ENCODE measurements around the gene CORIN. TPM values are rescaled to one million over a fixed set of nuclear protein-coding genes. Genes with fewer than 3 reads are reported as not detected.

The CORIN gene
- total and polyA plus RNA-seq, 2 experiments from 2014 or later, result not detected

- no peaks in the 10 kb centered on the region for H3F3A ChIP-seq (replicated peaks; ENCODE audit: low read depth)
These were observed 284.3 kb downstream of the CORIN start for GRCh38 chr4:47553329-47554125.

More at GRCh38 chr4:47553329-47554125, 284.3 kb downstream of the CORIN start:
- Mint-ChIP-seq H3K27ac (no peak overlapping the region), H3K4me1 (no peaks in the 10 kb centered on the region), H3K27me3 (ENCODE audit: insufficient read depth, low read depth, poor library complexity) (no peaks in the 10 kb centered on the region), H3K9me3 (no peaks in the 10 kb centered on the region), H3K36me3 (ENCODE audit: low read depth) (no peaks in the 10 kb centered on the region; the same call in 2 of the 3 replicates), H3K4me3 (no peak overlapping the region)
- no peak overlapping the region for H3K4me2 ChIP-seq
- ATAC-seq (no peak), DNase-seq (ENCODE audit: low spot score) (no peak)
- no peaks in the 10 kb centered on the region for H3K79me2 ChIP-seq (replicated peaks; ENCODE audit: insufficient read depth)
- no peaks in the 10 kb centered on the region for H4K20me1 ChIP-seq (replicated peaks; ENCODE audit: insufficient read depth)
- H3K4me1 ChIP-seq (ENCODE audit: insufficient read depth), result no peaks in the 10 kb centered on the region
- no peak for TF ChIP-seq ZNF114 (CRISPR knock-in tag; IDR thresholded peaks at IDR 0.05)
- TF ChIP-seq, protein P1, sequence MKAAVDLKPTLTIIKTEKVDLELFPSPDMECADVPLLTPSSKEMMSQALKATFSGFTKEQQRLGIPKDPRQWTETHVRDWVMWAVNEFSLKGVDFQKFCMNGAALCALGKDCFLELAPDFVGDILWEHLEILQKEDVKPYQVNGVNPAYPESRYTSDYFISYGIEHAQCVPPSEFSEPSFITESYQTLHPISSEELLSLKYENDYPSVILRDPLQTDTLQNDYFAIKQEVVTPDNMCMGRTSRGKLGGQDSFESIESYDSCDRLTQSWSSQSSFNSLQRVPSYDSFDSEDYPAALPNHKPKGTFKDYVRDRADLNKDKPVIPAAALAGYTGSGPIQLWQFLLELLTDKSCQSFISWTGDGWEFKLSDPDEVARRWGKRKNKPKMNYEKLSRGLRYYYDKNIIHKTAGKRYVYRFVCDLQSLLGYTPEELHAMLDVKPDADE (IDR thresholded peaks at IDR 0.05), result no peak
- TF ChIP-seq POLR2AphosphoS5 (IDR thresholded peaks at IDR 0.05; ENCODE audit: low read depth), result no peak
- TF ChIP-seq EZH2phosphoT487 (IDR thresholded peaks at IDR 0.05; ENCODE audit: unreplicated experiment), result no peak
- TF ChIP-seq CREB1 (CRISPR knock-in tag; IDR thresholded peaks at IDR 0.05; ENCODE audit: low read depth), result no peak
- no peak for TF ChIP-seq ZNF462 (CRISPR knock-in tag; IDR thresholded peaks at IDR 0.05)
- TF ChIP-seq NANOG (IDR thresholded peaks at IDR 0.05; ENCODE audit: borderline replicate concordance), result no peak
- TF ChIP-seq, protein P2, sequence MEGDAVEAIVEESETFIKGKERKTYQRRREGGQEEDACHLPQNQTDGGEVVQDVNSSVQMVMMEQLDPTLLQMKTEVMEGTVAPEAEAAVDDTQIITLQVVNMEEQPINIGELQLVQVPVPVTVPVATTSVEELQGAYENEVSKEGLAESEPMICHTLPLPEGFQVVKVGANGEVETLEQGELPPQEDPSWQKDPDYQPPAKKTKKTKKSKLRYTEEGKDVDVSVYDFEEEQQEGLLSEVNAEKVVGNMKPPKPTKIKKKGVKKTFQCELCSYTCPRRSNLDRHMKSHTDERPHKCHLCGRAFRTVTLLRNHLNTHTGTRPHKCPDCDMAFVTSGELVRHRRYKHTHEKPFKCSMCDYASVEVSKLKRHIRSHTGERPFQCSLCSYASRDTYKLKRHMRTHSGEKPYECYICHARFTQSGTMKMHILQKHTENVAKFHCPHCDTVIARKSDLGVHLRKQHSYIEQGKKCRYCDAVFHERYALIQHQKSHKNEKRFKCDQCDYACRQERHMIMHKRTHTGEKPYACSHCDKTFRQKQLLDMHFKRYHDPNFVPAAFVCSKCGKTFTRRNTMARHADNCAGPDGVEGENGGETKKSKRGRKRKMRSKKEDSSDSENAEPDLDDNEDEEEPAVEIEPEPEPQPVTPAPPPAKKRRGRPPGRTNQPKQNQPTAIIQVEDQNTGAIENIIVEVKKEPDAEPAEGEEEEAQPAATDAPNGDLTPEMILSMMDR (conservative IDR thresholded peaks at IDR 0.05; ENCODE audit: low read depth in 2 of 2), result no peak
- TF ChIP-seq ZNF331 (CRISPR knock-in tag; IDR thresholded peaks at IDR 0.05; ENCODE audit: low read depth), result no peak
- TF ChIP-seq JUNB (IDR thresholded peaks at IDR 0.05; ENCODE audit: unreplicated experiment), result no peak
- no peak for TF ChIP-seq STAT1 (IDR thresholded peaks at IDR 0.05; ENCODE audit: unreplicated experiment)
- TF ChIP-seq EZH2 (IDR thresholded peaks at IDR 0.05; ENCODE audit: low read depth, unreplicated experiment), result no peak
- TF ChIP-seq, protein P3, sequence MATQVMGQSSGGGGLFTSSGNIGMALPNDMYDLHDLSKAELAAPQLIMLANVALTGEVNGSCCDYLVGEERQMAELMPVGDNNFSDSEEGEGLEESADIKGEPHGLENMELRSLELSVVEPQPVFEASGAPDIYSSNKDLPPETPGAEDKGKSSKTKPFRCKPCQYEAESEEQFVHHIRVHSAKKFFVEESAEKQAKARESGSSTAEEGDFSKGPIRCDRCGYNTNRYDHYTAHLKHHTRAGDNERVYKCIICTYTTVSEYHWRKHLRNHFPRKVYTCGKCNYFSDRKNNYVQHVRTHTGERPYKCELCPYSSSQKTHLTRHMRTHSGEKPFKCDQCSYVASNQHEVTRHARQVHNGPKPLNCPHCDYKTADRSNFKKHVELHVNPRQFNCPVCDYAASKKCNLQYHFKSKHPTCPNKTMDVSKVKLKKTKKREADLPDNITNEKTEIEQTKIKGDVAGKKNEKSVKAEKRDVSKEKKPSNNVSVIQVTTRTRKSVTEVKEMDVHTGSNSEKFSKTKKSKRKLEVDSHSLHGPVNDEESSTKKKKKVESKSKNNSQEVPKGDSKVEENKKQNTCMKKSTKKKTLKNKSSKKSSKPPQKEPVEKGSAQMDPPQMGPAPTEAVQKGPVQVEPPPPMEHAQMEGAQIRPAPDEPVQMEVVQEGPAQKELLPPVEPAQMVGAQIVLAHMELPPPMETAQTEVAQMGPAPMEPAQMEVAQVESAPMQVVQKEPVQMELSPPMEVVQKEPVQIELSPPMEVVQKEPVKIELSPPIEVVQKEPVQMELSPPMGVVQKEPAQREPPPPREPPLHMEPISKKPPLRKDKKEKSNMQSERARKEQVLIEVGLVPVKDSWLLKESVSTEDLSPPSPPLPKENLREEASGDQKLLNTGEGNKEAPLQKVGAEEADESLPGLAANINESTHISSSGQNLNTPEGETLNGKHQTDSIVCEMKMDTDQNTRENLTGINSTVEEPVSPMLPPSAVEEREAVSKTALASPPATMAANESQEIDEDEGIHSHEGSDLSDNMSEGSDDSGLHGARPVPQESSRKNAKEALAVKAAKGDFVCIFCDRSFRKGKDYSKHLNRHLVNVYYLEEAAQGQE (IDR thresholded peaks at IDR 0.05; ENCODE audit: unreplicated experiment), result no peak
- no peaks in the 10 kb centered on the region for H3K36me3 ChIP-seq (ENCODE audit: insufficient read depth)
- no peak overlapping the region for H2AFZ ChIP-seq
- peaks cover 4% of the 10 kb centered on the region; the same call in 1 of the 2 replicates for H3K9me2 ChIP-seq (ENCODE audit: insufficient read depth)
- no peaks in the 10 kb centered on the region for H3K27me3 ChIP-seq (ENCODE audit: insufficient read depth)
- H3K4me3 ChIP-seq, result no peak overlapping the region
- no peak overlapping the region for H3K27ac ChIP-seq (ENCODE audit: low read depth)

Data from GM23338 (cell line).